Activated T-helper 1 cell treated with anti-CD3 and anti-CD28 coated beads, Interleukin-12 subunit alpha, Interleukin-12 subunit beta, Interleukin-2, Interleukin-4 antibody, amounts not matched to agents 30 ng/mL and 10 ng/mL and 1 ng/mL, durations not matched to agents 14 hours and 24 hours and 36 hours (primary cell): ENCODE data around the gene RAD17. TPM values are rescaled to one million over a fixed set of nuclear protein-coding genes. Genes with fewer than 3 reads are reported as not detected.
"Not testable (repeated sequence)": the region's sequence is repeated elsewhere in the genome, so short reads cannot be mapped to it uniquely, and the experiment has no call there.

Source experiments
- DNase-seq: peaks from one replicate; pipeline ENCODE4 v3.0.0; 2021; ENCODE audit warnings: low spot score
- H3K27ac Mint-ChIP-seq: one replicate; pipeline ENCODE4 v1.8.0; 2021; ENCODE audit warnings: mild to moderate bottlenecking, mixed read lengths
- H3K27me3 Mint-ChIP-seq: one replicate; pipeline ENCODE4 v1.8.0; 2022; ENCODE audit warnings: mild to moderate bottlenecking, moderate library complexity, mixed read lengths; ENCODE audit not compliant: insufficient read depth
- H3K36me3 Mint-ChIP-seq: one replicate; pipeline ENCODE4 v1.8.0; 2021; ENCODE audit warnings: low read depth, mixed read lengths
- H3K4me1 Mint-ChIP-seq: one replicate; pipeline ENCODE4 v1.8.0; 2021; ENCODE audit warnings: low read depth, mixed read lengths
- H3K4me3 Mint-ChIP-seq: one replicate; pipeline ENCODE4 v1.8.0; 2021; ENCODE audit warnings: mild to moderate bottlenecking, moderate library complexity, mixed read lengths
- H3K9me3 Mint-ChIP-seq: one replicate; pipeline ENCODE4 v1.8.0; 2021; ENCODE audit warnings: mixed read lengths
- intact Hi-C: fragments of 100-400 bp; cut with micrococcal nuclease; formaldehyde crosslinking; loops from one replicate; pipeline ENCODE4 v1.15.1; 2024
- total RNA-seq: library from RNA; stranded (reverse); gene quantifications from 2 replicates; pipeline ENCODE4 v1.2.3, GENCODE V29; 2022

The RAD17 gene
- total RNA-seq, result 22.0 and 26.9 TPM in 2 replicates

- Mint-ChIP-seq H3K9me3 (no peaks in the 10 kb centered on the region), H3K4me3 (peak within 1 kb of the TSS; percentile 98), H3K4me1 (peaks cover 36% of the 10 kb centered on the region), H3K27ac (peak within 1 kb of the TSS; percentile 98), H3K36me3 (peaks cover 20% of the 10 kb centered on the region), H3K27me3 (no peaks in the 10 kb centered on the region)
- intact Hi-C loops, result loop anchor here (1.0 to 2.0 kb wide), 7 partner anchors 37 to 327 kb away; partner anchors contain the start of genes CCDC125, CCNB1, CDK7 and CENPH
- peak; percentile 87 for DNase-seq
Measured at GRCh38 chr5:69369340-69370121, at the start of gene RAD17, which contains the start of the genes AK6 and TAF9. Gene RAD17 (plus strand): TSS chr5:69369818. CDS start chr5:69372209, 2,391 bp downstream. Gene AK6 (minus strand): TSS chr5:69369520. CDS start chr5:69369490, 30 bp downstream. Gene TAF9 (minus strand): TSS chr5:69369520. CDS start chr5:69365737, 3,783 bp downstream.

- DNase-seq, result no peak
- Mint-ChIP-seq H3K4me1 (no peaks in the 10 kb centered on the region), H3K9me3 (no peaks in the 10 kb centered on the region), H3K27me3 (no peaks in the 10 kb centered on the region), H3K36me3 (no peaks in the 10 kb centered on the region), H3K4me3 (no peak overlapping the region), H3K27ac (no peak overlapping the region)
- intact Hi-C loops, result no loop called here
Measured at GRCh38 chr5:69326365-69326764, 43.3 kb upstream of the RAD17 start.

GRCh38 chr5:69329905-69330489, 39.6 kb upstream of the RAD17 start:
- Mint-ChIP-seq H3K27ac (no peak overlapping the region), H3K27me3 (no peaks in the 10 kb centered on the region), H3K36me3 (peaks cover 4% of the 10 kb centered on the region), H3K4me1 (peaks cover 17% of the 10 kb centered on the region), H3K9me3 (no peaks in the 10 kb centered on the region), H3K4me3 (no peak overlapping the region)
- no peak for DNase-seq
- intact Hi-C loops, result no loop called here

GRCh38 chr5:69331528-69332445, 37.8 kb upstream of the RAD17 start:
- peaks cover 4% of the 10 kb centered on the region for H3K36me3 Mint-ChIP-seq
- H3K27ac Mint-ChIP-seq, result no peak overlapping the region
- DNase-seq, result no peak
- peak overlapping the region; percentile 84 for H3K4me3 Mint-ChIP-seq
- no peaks in the 10 kb centered on the region for H3K9me3 Mint-ChIP-seq
- peaks cover 2% of the 10 kb centered on the region for H3K27me3 Mint-ChIP-seq
- peaks cover 17% of the 10 kb centered on the region for H3K4me1 Mint-ChIP-seq
- intact Hi-C loops, result loop anchor here (1.0 kb wide), 6 partner anchors 38 to 238 kb away; partner anchors contain the start of genes AK6, CDK7, CENPH and RAD17

- H3K36me3 Mint-ChIP-seq, H3K4me3 Mint-ChIP-seq, H3K9me3 Mint-ChIP-seq, H3K27ac Mint-ChIP-seq, DNase-seq, H3K27me3 Mint-ChIP-seq: not testable (repeated sequence)
- intact Hi-C loops, result loop anchor here (1.0 kb wide), 1 partner anchor 291 kb away; no protein-coding TSS in a partner anchor
- H3K4me1 Mint-ChIP-seq, result peaks cover 17% of the 10 kb centered on the region
Measured at GRCh38 chr5:69333668-69334315, 35.8 kb upstream of the RAD17 start.

- H3K36me3 Mint-ChIP-seq, result peaks cover 4% of the 10 kb centered on the region
- H3K4me1 Mint-ChIP-seq, result peaks cover 17% of the 10 kb centered on the region
- peak overlapping the region; percentile 55 for H3K27ac Mint-ChIP-seq
- no peak overlapping the region for H3K4me3 Mint-ChIP-seq
- DNase-seq, result peak; percentile 69
- peaks cover 2% of the 10 kb centered on the region for H3K27me3 Mint-ChIP-seq
- H3K9me3 Mint-ChIP-seq, result no peaks in the 10 kb centered on the region
- intact Hi-C loops, result loop anchor here (1.0 kb wide), 1 partner anchor 293 kb away; no protein-coding TSS in a partner anchor
Measured at GRCh38 chr5:69334793-69335268, 34.8 kb upstream of the RAD17 start.

- Mint-ChIP-seq H3K4me3 (no peak overlapping the region), H3K27ac (no peak overlapping the region), H3K36me3 (peaks cover 4% of the 10 kb centered on the region), H3K4me1 (peaks cover 17% of the 10 kb centered on the region), H3K9me3 (no peaks in the 10 kb centered on the region), H3K27me3 (peaks cover 2% of the 10 kb centered on the region)
- no peak for DNase-seq
- intact Hi-C loops, result no loop called here
Measured at GRCh38 chr5:69335341-69335935, 34.2 kb upstream of the RAD17 start.

- H3K36me3 Mint-ChIP-seq, result no peaks in the 10 kb centered on the region
- H3K9me3 Mint-ChIP-seq, result no peaks in the 10 kb centered on the region
- intact Hi-C loops, result no loop called here
- H3K27ac Mint-ChIP-seq, result no peak overlapping the region
- DNase-seq, result no peak
- no peaks in the 10 kb centered on the region for H3K4me1 Mint-ChIP-seq
- H3K4me3 Mint-ChIP-seq, result no peak overlapping the region
- H3K27me3 Mint-ChIP-seq, result peaks cover 1% of the 10 kb centered on the region
Measured at GRCh38 chr5:69341520-69342161, 28.0 kb upstream of the RAD17 start.

GRCh38 chr5:69343083-69343482, 26.5 kb upstream of the RAD17 start:
- Mint-ChIP-seq H3K9me3 (no peaks in the 10 kb centered on the region), H3K36me3 (no peaks in the 10 kb centered on the region), H3K4me3 (no peak overlapping the region), H3K4me1 (no peaks in the 10 kb centered on the region), H3K27me3 (peaks cover 1% of the 10 kb centered on the region), H3K27ac (no peak overlapping the region)
- intact Hi-C loops, result no loop called here
- DNase-seq, result no peak

- Mint-ChIP-seq H3K4me1 (peaks cover 8% of the 10 kb centered on the region), H3K9me3 (no peaks in the 10 kb centered on the region), H3K27ac (no peak overlapping the region), H3K36me3 (peaks cover 22% of the 10 kb centered on the region), H3K4me3 (no peak overlapping the region), H3K27me3 (no peaks in the 10 kb centered on the region)
- DNase-seq, result no peak
- intact Hi-C loops, result no loop called here
Measured at GRCh38 chr5:69350664-69351063, 19.0 kb upstream of the RAD17 start.

GRCh38 chr5:69359699-69360098, 9.9 kb upstream of the RAD17 start:
- H3K27me3 Mint-ChIP-seq, result no peaks in the 10 kb centered on the region
- H3K36me3 Mint-ChIP-seq, result peaks cover 30% of the 10 kb centered on the region
- no peaks in the 10 kb centered on the region for H3K9me3 Mint-ChIP-seq
- peaks cover 13% of the 10 kb centered on the region for H3K4me1 Mint-ChIP-seq
- no peak overlapping the region for H3K27ac Mint-ChIP-seq
- intact Hi-C loops, result no loop called here
- H3K4me3 Mint-ChIP-seq, result no peak overlapping the region
- no peak for DNase-seq
